Measurements from ENCODE around the gene TMIGD1.
A peak's percentile ranks its signal among the peaks of the same experiment; 100 is the strongest.

The TMIGD1 gene

DNA sequence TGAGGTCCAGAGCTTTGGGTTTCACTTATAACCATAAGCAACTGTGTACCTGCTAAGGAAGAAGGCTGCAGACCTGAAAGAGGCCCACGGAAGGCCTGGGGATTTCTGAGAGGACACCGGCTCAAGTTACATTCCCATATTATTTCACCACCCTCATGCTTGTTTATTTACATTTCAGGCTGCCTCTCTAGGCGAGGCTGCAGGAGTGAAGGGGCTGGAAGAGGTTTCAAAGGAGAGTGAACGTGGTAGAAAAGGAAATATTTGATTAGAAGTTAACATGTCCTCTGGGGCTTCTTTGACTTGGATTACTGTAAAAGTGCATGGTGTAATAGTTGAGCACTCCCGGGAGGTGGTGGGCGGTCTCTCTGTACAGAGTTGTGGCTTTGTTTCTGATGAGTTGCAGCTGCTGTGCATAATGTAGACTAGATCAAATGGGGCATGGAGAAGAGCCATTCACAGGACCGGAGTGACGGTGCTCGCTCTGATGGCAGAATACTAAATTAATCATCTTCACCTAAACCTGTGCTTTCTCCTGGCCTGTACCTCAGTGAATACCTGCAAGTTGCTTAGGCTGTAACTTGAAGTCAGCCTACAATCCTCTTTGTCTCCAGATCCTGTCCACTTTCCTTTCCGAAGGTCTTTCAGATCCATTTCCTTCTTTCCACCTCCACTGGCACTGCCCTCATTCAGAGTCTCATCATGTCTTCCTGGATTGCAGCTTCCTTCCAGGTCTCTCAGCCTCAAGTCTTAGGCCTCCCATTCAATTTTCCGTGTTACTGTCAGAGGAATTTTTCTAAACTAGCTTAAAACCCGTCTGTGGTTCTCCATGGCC is 43.0 kb upstream of the TMIGD1 start:
- H3K79me2 ChIP-seq (ENCODE audit: low read length): peaks cover 19% of the 10 kb centered on the region; the same call in 1 of the 2 replicates
- H3K9me3 ChIP-seq (replicated peaks; ENCODE audit: insufficient read depth, low read length): no peaks in the 10 kb centered on the region
- no peaks in the 10 kb centered on the region for H4K20me1 ChIP-seq (ENCODE audit: insufficient read depth, low read length)
- TF ChIP-seq EZH2phosphoT487 (IDR thresholded peaks at IDR 0.05; ENCODE audit: low read length) (no peak), EZH2 (optimal IDR thresholded peaks at IDR 0.05; ENCODE audit: low read depth, low read length) (no peak)
- TF ChIP-seq, protein P1, sequence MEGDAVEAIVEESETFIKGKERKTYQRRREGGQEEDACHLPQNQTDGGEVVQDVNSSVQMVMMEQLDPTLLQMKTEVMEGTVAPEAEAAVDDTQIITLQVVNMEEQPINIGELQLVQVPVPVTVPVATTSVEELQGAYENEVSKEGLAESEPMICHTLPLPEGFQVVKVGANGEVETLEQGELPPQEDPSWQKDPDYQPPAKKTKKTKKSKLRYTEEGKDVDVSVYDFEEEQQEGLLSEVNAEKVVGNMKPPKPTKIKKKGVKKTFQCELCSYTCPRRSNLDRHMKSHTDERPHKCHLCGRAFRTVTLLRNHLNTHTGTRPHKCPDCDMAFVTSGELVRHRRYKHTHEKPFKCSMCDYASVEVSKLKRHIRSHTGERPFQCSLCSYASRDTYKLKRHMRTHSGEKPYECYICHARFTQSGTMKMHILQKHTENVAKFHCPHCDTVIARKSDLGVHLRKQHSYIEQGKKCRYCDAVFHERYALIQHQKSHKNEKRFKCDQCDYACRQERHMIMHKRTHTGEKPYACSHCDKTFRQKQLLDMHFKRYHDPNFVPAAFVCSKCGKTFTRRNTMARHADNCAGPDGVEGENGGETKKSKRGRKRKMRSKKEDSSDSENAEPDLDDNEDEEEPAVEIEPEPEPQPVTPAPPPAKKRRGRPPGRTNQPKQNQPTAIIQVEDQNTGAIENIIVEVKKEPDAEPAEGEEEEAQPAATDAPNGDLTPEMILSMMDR (IDR thresholded peaks at IDR 0.05; ENCODE audit: low read length): no peak
- H3K9ac ChIP-seq (ENCODE audit: low read length): no peak overlapping the region
- H3K4me1 ChIP-seq (ENCODE audit: low read length): peaks cover 33% of the 10 kb centered on the region
- H2AFZ ChIP-seq (ENCODE audit: low read length): 0 out of 2 replicates have a peak overlapping the region, but pooled peaks have one; percentile 20
- H3F3A ChIP-seq (ENCODE audit: insufficient read depth, low read length): peaks cover 8% of the 10 kb centered on the region; the same call in 1 of the 2 replicates
- no peak overlapping the region for H3K4me3 ChIP-seq (ENCODE audit: low read length)
- no peaks in the 10 kb centered on the region for H3K36me3 ChIP-seq (replicated peaks; ENCODE audit: insufficient read depth, low read length)
- peak overlapping the region; percentile 9; the same call in 1 of the 2 replicates for H3K4me2 ChIP-seq (ENCODE audit: low read depth, low read length)
- no peaks in the 10 kb centered on the region for H3K27me3 ChIP-seq (replicated peaks; ENCODE audit: insufficient read depth, low read length)
- peak; percentile 49 for DNase-seq
- peak overlapping the region; percentile 16; the same call in 1 of the 2 replicates for H3K27ac ChIP-seq (ENCODE audit: low read length)
- H3K9me2 ChIP-seq (replicated peaks; ENCODE audit: insufficient read depth, low read length): no peaks in the 10 kb centered on the region

DNA sequence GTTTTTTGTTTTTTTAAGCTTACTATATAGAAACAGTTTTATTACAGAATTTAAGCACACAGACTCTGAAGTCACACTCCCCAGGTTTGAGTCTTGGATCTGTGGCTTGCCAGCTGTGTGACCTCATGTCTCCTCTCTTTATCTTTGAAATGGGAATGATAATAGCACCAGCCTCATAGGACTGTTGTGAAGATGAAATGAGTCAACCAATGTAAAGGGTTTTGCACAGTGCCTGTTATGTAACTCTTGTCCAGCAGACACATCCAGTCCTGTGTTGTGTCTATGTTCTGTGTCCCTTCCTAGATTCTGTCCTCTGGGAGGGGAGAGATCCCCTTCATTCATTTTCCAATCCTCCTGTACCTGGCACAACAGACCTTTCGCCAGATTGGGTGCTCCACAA is 41.8 kb upstream of the TMIGD1 start:
- H3K27me3 ChIP-seq (replicated peaks; ENCODE audit: insufficient read depth, low read length): no peaks in the 10 kb centered on the region
- H3K36me3 ChIP-seq (replicated peaks; ENCODE audit: insufficient read depth, low read length): no peaks in the 10 kb centered on the region
- no peak overlapping the region for H3K4me2 ChIP-seq (ENCODE audit: low read depth, low read length)
- TF ChIP-seq EZH2 (optimal IDR thresholded peaks at IDR 0.05; ENCODE audit: low read depth, low read length): no peak
- TF ChIP-seq, protein P1 (IDR thresholded peaks at IDR 0.05; ENCODE audit: low read length): no peak
- no peak for TF ChIP-seq EZH2phosphoT487 (IDR thresholded peaks at IDR 0.05; ENCODE audit: low read length)
- no peak for DNase-seq
- no peak overlapping the region for H3K27ac ChIP-seq (ENCODE audit: low read length)
- no peaks in the 10 kb centered on the region for H3K9me3 ChIP-seq (replicated peaks; ENCODE audit: insufficient read depth, low read length)
- H3K9me2 ChIP-seq (replicated peaks; ENCODE audit: insufficient read depth, low read length): no peaks in the 10 kb centered on the region
- H4K20me1 ChIP-seq (ENCODE audit: insufficient read depth, low read length): no peaks in the 10 kb centered on the region
- H3F3A ChIP-seq (ENCODE audit: insufficient read depth, low read length): peaks cover 8% of the 10 kb centered on the region; the same call in 1 of the 2 replicates
- H2AFZ ChIP-seq (ENCODE audit: low read length): no peak overlapping the region
- H3K79me2 ChIP-seq (ENCODE audit: low read length): peaks cover 11% of the 10 kb centered on the region; the same call in 1 of the 2 replicates
- H3K9ac ChIP-seq (ENCODE audit: low read length): no peak overlapping the region
- H3K4me1 ChIP-seq (ENCODE audit: low read length): peaks cover 27% of the 10 kb centered on the region
- H3K4me3 ChIP-seq (ENCODE audit: low read length): no peak overlapping the region

DNA sequence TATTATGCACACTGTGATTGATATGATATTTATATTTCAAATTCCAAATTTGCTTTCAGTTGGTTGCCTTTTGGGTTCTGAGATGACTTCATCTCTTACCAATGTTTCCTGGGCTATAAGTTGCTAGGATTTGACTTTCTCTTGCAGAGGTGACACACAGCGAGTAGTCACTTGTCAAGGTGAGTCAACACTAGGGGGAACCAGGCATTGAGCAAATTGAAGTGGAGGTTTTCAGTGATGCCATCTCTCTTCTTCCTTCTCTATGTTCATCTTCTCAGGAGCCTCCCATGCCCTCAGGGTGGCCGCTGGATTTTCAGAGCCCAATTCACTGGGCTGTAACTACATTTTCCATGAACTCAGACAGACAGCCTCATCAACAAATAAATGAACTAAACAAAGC is 38.9 kb upstream of the TMIGD1 start:
- no peak overlapping the region for H3K4me2 ChIP-seq (ENCODE audit: low read depth, low read length)
- DNase-seq: no peak
- H3F3A ChIP-seq (ENCODE audit: insufficient read depth, low read length): peaks cover 8% of the 10 kb centered on the region; the same call in 1 of the 2 replicates
- no peaks in the 10 kb centered on the region for H3K9me2 ChIP-seq (replicated peaks; ENCODE audit: insufficient read depth, low read length)
- H3K4me1 ChIP-seq (ENCODE audit: low read length): peaks cover 20% of the 10 kb centered on the region
- no peaks in the 10 kb centered on the region for H3K79me2 ChIP-seq (ENCODE audit: low read length)
- no peak overlapping the region for H2AFZ ChIP-seq (ENCODE audit: low read length)
- H3K4me3 ChIP-seq (ENCODE audit: low read length): no peak overlapping the region
- no peak for TF ChIP-seq EZH2phosphoT487 (IDR thresholded peaks at IDR 0.05; ENCODE audit: low read length)
- no peak for TF ChIP-seq EZH2 (optimal IDR thresholded peaks at IDR 0.05; ENCODE audit: low read depth, low read length)
- TF ChIP-seq, protein P1 (IDR thresholded peaks at IDR 0.05; ENCODE audit: low read length): no peak
- no peaks in the 10 kb centered on the region for H3K36me3 ChIP-seq (replicated peaks; ENCODE audit: insufficient read depth, low read length)
- no peak overlapping the region for H3K27ac ChIP-seq (ENCODE audit: low read length)
- H3K9me3 ChIP-seq (replicated peaks; ENCODE audit: insufficient read depth, low read length): no peaks in the 10 kb centered on the region
- H3K27me3 ChIP-seq (replicated peaks; ENCODE audit: insufficient read depth, low read length): no peaks in the 10 kb centered on the region
- H3K9ac ChIP-seq (ENCODE audit: low read length): no peak overlapping the region
- no peaks in the 10 kb centered on the region for H4K20me1 ChIP-seq (ENCODE audit: insufficient read depth, low read length)
